IPS DF 4.7 (cell line): Measurements from ENCODE around the gene METRNL.

Experiments
- DNase-seq: peaks from one replicate; pipeline ENCODE4 v3.0.0-alpha.2; 2013; ENCODE audit warnings: low spot score; ENCODE audit errors: extremely low read depth

The METRNL gene

GRCh38 chr17:83091257-83092141 lies 12.1 kb downstream of the METRNL start:
- DNase-seq, result no peak

- DNase-seq, result no peak
Measured at GRCh38 chr17:83092186-83092585, 12.8 kb downstream of the METRNL start.

- no peak for DNase-seq
Measured at GRCh38 chr17:83092931-83093330, 13.5 kb downstream of the METRNL start.

- no peak for DNase-seq
Measured at GRCh38 chr17:83093506-83093905, 14.1 kb downstream of the METRNL start.

- no peak for DNase-seq
Measured at GRCh38 chr17:83094291-83094690, 14.9 kb downstream of the METRNL start.

- DNase-seq, result no peak
Measured at GRCh38 chr17:83095016-83095415, 15.6 kb downstream of the METRNL start.

- DNase-seq, result no peak
Measured at GRCh38 chr17:83096401-83097224, 17.2 kb downstream of the METRNL start.

- DNase-seq, result no peak
Measured at GRCh38 chr17:83097831-83098230, 18.4 kb downstream of the METRNL start.

- DNase-seq, result no peak
Measured at GRCh38 chr17:83098241-83099085, 19.1 kb downstream of the METRNL start.

GRCh38 chr17:83099086-83099555 lies 19.7 kb downstream of the METRNL start:
- DNase-seq, result no peak

GRCh38 chr17:83099570-83100181 lies 20.3 kb downstream of the METRNL start:
- DNase-seq, result no peak

GRCh38 chr17:83100220-83100852 lies 20.9 kb downstream of the METRNL start:
- no peak for DNase-seq

- no peak for DNase-seq
Measured at GRCh38 chr17:83100853-83101391, 21.5 kb downstream of the METRNL start.

- DNase-seq, result no peak
Measured at GRCh38 chr17:83101805-83102480, 22.5 kb downstream of the METRNL start.

- no peak for DNase-seq
Measured at GRCh38 chr17:83103200-83103942, 24.0 kb downstream of the METRNL start.

GRCh38 chr17:83103943-83104311 lies 24.5 kb downstream of the METRNL start:
- no peak for DNase-seq

- no peak for DNase-seq
Measured at GRCh38 chr17:83104577-83105505, 25.4 kb downstream of the METRNL start.

- DNase-seq, result no peak
Measured at GRCh38 chr17:83105512-83105911, 26.1 kb downstream of the METRNL start.
